GM13977 (cell line): ENCODE data around the gene PRKD1.

Source experiments
- DNase-seq: peaks from one replicate; pipeline ENCODE4 v3.0.0; 2012; ENCODE audit warnings: low spot score
- in situ Hi-C: fragments of 300-500 bp; cut with MboI; formaldehyde crosslinking; loops from one replicate; pipeline ENCODE4 v1.12.0; 2022; ENCODE audit warnings: low sequenced_read_pairs, low pct_unique_long_range_greater_than_20kb, mixed read lengths, inconsistent platforms; ENCODE audit not compliant: unreplicated experiment
- TF ChIP-seq, protein P1 (sequence below): IDR thresholded peaks from 2 replicates; pipeline ENCODE4 v1.5.1; 2012; ENCODE audit warnings: mild to moderate bottlenecking, control low read depth; ENCODE audit not compliant: insufficient read depth; ENCODE audit errors: extremely low read depth, missing control alignments

PRKD1 gene

DNA sequence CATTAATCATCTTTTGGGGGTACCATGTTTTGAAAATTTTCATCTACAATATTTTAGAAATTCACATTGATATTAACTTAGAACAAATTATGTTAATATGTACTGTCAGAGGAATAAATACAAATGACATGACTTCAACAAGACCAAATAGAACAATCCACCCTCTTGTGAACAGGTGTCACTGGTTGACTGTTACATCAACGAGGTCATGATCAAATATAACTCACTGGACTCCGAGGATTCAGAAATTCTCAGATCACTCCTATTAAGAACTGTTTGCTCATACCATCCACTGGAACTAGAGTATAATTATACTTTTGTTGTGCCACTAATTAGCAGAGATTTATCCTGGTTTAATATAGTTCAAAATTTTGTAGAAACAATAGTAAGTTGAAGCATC, 318.8 kb downstream of the PRKD1 start:
- no peak for DNase-seq
- TF ChIP-seq, protein P1, sequence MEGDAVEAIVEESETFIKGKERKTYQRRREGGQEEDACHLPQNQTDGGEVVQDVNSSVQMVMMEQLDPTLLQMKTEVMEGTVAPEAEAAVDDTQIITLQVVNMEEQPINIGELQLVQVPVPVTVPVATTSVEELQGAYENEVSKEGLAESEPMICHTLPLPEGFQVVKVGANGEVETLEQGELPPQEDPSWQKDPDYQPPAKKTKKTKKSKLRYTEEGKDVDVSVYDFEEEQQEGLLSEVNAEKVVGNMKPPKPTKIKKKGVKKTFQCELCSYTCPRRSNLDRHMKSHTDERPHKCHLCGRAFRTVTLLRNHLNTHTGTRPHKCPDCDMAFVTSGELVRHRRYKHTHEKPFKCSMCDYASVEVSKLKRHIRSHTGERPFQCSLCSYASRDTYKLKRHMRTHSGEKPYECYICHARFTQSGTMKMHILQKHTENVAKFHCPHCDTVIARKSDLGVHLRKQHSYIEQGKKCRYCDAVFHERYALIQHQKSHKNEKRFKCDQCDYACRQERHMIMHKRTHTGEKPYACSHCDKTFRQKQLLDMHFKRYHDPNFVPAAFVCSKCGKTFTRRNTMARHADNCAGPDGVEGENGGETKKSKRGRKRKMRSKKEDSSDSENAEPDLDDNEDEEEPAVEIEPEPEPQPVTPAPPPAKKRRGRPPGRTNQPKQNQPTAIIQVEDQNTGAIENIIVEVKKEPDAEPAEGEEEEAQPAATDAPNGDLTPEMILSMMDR = no peak
- in situ Hi-C loops = no loop called here

DNA sequence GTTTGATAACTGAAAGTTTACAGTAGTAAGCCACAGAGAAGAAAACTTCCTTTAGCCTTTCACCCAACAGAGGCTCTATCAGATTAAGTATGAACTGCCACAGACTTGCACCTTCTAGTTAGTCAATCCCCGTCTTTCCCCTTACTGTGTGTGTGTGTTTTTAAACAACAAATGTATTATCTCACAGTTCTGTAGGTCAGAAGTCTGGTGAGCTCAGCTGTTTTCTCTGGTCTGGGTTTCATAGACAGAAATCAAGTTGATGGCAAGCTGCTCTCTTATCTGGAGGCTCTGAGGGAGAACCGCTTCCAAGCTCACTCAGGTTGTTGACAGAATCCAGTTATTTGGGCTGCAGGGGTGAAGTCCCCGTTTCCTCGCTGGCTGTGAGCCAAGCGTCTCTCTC, 320.5 kb downstream of the PRKD1 start:
- TF ChIP-seq, protein P1 = no peak
- no peak for DNase-seq
- in situ Hi-C loops = no loop called here

DNA sequence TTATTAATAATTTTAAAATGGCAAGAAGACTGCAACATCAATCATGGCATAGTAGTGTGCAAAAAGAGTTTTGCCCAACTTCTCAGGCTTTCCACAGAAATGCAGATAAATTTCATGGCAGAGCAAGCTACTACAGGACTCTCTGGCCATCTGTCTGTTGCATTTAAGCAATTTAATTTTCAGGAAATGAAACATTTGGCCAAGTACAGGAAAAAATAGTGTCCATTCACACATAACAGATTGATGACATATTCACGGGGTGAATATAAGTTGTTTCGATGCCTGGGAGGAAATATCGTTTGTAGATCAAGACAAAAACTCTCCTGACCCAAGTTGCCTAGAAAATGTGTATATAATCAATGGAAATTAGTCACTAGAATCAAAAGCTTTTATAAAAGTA, 324.0 kb downstream of the PRKD1 start:
- no peak for DNase-seq
- TF ChIP-seq, protein P1 = no peak
- in situ Hi-C loops = no loop called here

DNA sequence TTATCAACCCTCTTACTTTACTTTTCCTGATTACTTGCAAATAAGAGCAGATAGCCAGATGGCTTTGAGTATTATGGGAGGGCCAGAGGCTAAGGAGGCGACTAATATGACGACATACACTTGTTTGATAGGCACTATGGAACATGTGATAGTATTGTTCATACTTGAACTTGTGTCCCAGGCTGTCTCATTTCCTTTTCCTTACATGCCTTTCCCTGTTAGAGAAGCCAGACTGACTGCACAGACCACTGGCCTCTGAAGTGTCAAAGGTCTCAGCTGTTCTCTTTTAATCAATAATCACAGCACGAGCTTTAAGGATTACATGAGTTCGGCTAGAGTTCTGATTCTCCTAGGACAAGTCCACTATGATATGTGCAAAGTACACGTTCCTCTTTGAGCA, 326.0 kb downstream of the PRKD1 start:
- in situ Hi-C loops = no loop called here
- DNase-seq = no peak
- TF ChIP-seq, protein P1 = no peak

DNA sequence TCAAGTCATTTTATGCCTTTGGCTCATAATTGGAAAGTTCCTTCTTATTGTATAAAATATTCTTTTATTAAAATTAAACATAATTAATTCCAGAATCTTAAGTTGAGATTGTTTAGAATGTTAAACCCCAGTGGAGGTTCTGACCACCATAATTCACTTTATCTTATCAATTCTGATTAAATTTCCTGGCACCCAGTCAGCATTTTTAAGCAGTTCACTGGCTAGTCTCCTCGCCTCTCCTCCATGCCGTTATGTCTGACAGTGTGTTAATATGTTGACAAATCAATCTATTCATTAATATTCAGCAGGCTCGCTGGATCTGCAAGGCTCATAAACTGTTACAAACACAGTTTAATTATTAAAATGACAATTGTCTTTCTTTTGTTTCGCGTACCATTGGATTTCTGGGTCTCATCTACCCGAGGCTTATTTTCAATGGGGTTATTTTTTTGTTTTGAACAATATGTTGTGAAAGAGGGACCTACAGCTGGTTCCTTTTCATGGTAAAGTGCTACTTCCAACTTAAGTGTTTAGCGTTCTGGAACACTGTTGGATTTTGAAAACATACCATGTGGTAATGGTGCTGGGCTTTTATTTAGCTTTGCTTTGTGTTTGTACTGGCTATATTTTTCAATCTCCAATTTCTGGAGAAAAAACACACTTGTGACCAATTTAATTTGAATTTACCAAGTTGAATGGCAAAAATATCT, 339.7 kb downstream of the PRKD1 start:
- in situ Hi-C loops = no loop called here

DNA sequence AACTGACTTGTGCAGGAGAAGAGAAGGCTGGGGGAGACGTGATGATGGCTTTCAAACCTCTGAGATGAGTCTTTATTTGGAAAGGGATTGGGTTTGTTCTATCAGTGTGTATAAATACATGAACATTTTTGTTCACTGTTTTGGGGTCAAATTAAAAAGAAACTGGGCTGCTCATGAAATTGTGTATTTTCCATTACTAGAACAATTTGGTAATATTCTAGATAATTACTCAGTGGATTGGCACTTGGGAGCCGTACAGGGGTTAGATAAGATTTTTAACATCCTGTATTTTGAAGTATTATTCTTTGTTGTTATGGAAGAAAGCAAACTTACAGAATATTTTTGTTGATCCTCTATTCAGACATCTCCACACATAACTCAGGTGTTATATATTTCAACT, 340.6 kb downstream of the PRKD1 start:
- in situ Hi-C loops = no loop called here
- TF ChIP-seq, protein P1 = no peak
- DNase-seq = no peak

More for the DNA sequence above, 339.7 kb downstream of the PRKD1 start:
- no peak for DNase-seq
- TF ChIP-seq, protein P1 = no peak

DNA sequence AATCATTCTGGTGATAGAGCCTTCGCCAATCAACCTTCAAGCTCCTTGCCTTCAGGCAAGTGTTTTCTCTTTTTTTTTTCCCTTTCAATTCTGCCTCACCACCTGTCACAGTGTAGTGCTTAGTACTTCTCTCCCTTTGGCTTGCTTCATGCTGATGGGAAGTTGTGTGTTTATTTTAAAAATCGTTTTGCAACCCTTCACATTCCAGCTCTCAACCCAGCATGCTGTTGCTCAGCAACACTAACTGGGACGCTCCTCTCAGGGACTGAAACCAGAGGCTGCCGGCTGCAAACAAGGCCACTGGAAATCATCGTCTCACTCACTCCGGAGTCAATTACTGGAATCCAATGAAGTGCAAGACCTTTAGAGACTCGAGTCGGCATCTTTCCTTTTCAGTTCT, 342.7 kb downstream of the PRKD1 start:
- no peak for DNase-seq
- in situ Hi-C loops = no loop called here
- TF ChIP-seq, protein P1 = no peak
